Activated T-cell treated with anti-CD3 and anti-CD28 coated beads, Interleukin-2, amount 50 U/mL, for 72 hours (primary cell): ENCODE measurements around the gene ACVR1. TPM values are rescaled to one million over a fixed set of nuclear protein-coding genes. Genes with fewer than 3 reads are reported as not detected.

ENCODE experiments used
- ATAC-seq, 2 donors: fragments of 150-1000 bp; cut with Tn5 transposase; replicated peaks in 1 of 2; 2 replicates each; pipeline ENCODE4 v1.10.0; 2021; ENCODE audit warnings: moderate library complexity in 2 of 2, mild to moderate bottlenecking in 1 of 2
- DNase-seq, 2 donors: peaks; one replicate each; pipeline ENCODE4 v3.0.0; 2021 to 2022; ENCODE audit warnings: mixed read lengths in 1 of 2
- H3K27ac Mint-ChIP-seq: one replicate; pipeline ENCODE4 v1.8.0; 2022; ENCODE audit warnings: mild to moderate bottlenecking, moderate library complexity, mixed read lengths
- H3K27me3 Mint-ChIP-seq: one replicate; pipeline ENCODE4 v1.8.0; 2022; ENCODE audit warnings: low read depth, mixed read lengths
- H3K36me3 Mint-ChIP-seq, 2 donors: one replicate each; pipeline ENCODE4 v1.8.0; 2022; ENCODE audit warnings: mixed read lengths in 2 of 2, mild to moderate bottlenecking in 1 of 2; ENCODE audit not compliant: insufficient read depth in 2 of 2
- H3K4me1 Mint-ChIP-seq: one replicate; pipeline ENCODE4 v1.8.0; 2022; ENCODE audit warnings: low read depth, mixed read lengths
- H3K4me3 Mint-ChIP-seq, 2 donors: one replicate each; pipeline ENCODE4 v1.8.0; 2022; ENCODE audit warnings: mild to moderate bottlenecking in 2 of 2, mixed read lengths in 2 of 2, moderate library complexity in 2 of 2
- H3K9me3 Mint-ChIP-seq, 2 donors: one replicate each; pipeline ENCODE4 v1.8.0; 2022; ENCODE audit warnings: mixed read lengths in 2 of 2
- total RNA-seq, 2 donors: library from RNA; stranded (reverse); gene quantifications; one replicate each; pipeline ENCODE4 v1.2.3, GENCODE V29; 2022

The ACVR1 gene
- total RNA-seq, 2 donors from 2014 or later: 28.3 to 29.7 TPM

GRCh38 chr2:157808421-157808820 is 67.7 kb downstream of the ACVR1 start:
- peaks cover 32% of the 10 kb centered on the region for H3K4me1 Mint-ChIP-seq
- ATAC-seq: no peak
- H3K27ac Mint-ChIP-seq: no peak overlapping the region
- no peaks in the 10 kb centered on the region for H3K9me3 Mint-ChIP-seq
- DNase-seq: no peak
- peaks cover 11 to 15% of the 10 kb centered on the region in 2 donors for H3K36me3 Mint-ChIP-seq
- H3K4me3 Mint-ChIP-seq: no peak overlapping the region
- H3K27me3 Mint-ChIP-seq: no peaks in the 10 kb centered on the region

DNA sequence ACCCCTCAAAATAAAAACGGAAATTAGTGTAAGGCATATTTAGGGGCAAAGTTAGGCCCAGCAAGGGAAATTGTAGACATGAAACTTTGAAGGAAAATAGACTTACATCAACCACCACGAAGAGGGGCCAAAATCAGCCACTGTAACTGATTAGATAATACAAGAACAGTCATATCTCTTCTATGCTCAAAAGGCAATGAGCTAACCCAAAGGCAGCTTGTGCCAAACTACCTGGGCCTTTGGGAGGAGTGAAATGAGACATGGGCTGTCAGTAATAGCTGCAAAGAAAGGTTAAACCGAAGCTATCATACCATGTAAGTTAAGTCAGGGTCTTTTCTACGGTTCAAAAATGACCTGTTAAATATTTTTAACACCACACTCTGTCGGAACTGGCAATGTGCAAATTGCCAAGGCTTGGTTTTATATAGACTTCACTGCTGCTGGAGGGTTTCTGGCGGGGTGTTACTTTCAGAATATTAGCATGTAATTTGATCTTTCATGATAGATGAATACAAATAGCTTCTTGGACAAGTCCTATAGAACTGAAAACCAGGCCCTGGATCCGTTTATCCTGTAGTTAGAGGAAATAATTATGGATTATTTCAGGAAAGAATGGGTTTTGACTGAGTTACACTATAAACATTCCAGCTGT is 69.6 kb downstream of the ACVR1 start:
- H3K4me3 Mint-ChIP-seq: no peak overlapping the region
- H3K4me1 Mint-ChIP-seq: peaks cover 29% of the 10 kb centered on the region
- DNase-seq: no peak
- ATAC-seq: no peak
- peak overlapping the region; percentile 70 for H3K27ac Mint-ChIP-seq
- no peaks in the 10 kb centered on the region for H3K9me3 Mint-ChIP-seq
- no peaks in the 10 kb centered on the region for H3K27me3 Mint-ChIP-seq
- peaks cover 10 to 13% of the 10 kb centered on the region in 2 donors for H3K36me3 Mint-ChIP-seq

GRCh38 chr2:157805519-157805918 is 70.6 kb downstream of the ACVR1 start:
- no peak for DNase-seq
- Mint-ChIP-seq H3K4me1 (peaks cover 23% of the 10 kb centered on the region), H3K9me3 (no peaks in the 10 kb centered on the region), H3K27ac (no peak overlapping the region), H3K27me3 (no peaks in the 10 kb centered on the region), H3K4me3 (no peak overlapping the region), H3K36me3 (peaks cover 8 to 11% of the 10 kb centered on the region in 2 donors)
- no peak for ATAC-seq

- Mint-ChIP-seq H3K27ac (no peak overlapping the region), H3K4me3 (no peak overlapping the region), H3K4me1 (peaks cover 21% of the 10 kb centered on the region), H3K9me3 (no peaks in the 10 kb centered on the region), H3K36me3 (peaks cover 8% of the 10 kb centered on the region in 2 donors), H3K27me3 (no peaks in the 10 kb centered on the region)
- ATAC-seq (no peak), DNase-seq (no peak)
Observed at GRCh38 chr2:157804355-157804754, 71.8 kb downstream of the ACVR1 start.

DNA sequence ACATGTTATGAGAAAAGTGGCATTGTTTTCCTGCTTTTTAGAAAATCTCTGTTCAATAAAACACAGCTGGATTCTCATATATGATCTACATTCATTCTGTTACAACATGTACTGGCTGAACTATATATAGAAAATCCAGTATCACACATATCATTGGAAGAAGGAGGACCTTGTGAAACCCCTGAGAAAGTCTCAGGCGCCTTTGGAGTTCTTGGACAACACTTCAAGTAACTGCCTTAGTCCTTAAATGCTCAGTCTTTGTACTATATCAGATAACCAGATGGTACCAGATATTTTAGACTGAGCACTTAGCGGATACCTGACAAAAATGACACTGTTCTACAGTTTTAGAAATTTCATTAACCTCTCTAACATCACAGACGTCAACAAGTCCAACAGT is 72.2 kb downstream of the ACVR1 start:
- Mint-ChIP-seq H3K27me3 (no peaks in the 10 kb centered on the region), H3K4me3 (no peak overlapping the region), H3K9me3 (no peaks in the 10 kb centered on the region), H3K4me1 (peaks cover 18% of the 10 kb centered on the region), H3K36me3 (peaks cover 5 to 6% of the 10 kb centered on the region in 2 donors), H3K27ac (no peak overlapping the region)
- DNase-seq (no peak), ATAC-seq (no peak)

DNA sequence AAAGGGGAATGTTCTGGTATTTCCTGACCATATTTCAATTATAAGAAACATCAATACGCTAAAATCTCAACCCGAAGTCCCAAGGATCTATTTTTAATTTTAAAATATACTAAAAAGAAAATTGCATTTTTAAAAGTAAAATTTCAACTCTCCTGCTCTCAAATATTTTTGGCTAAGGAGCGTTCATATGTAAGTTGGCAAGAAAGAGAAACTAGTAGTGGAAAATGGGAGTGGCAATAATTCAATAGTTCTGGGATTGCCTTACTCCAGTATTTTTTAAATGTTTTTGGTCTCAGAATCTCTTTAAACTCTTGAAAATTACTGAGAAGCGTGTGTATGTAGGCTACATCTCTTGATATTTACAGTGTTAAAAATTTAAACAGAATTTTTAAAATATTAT is 72.7 kb downstream of the ACVR1 start:
- Mint-ChIP-seq H3K4me3 (no peak overlapping the region), H3K9me3 (no peaks in the 10 kb centered on the region), H3K27ac (no peak overlapping the region), H3K4me1 (peaks cover 18% of the 10 kb centered on the region), H3K36me3 (peaks cover 5 to 6% of the 10 kb centered on the region in 2 donors), H3K27me3 (no peaks in the 10 kb centered on the region)
- no peak for ATAC-seq
- no peak for DNase-seq

DNA sequence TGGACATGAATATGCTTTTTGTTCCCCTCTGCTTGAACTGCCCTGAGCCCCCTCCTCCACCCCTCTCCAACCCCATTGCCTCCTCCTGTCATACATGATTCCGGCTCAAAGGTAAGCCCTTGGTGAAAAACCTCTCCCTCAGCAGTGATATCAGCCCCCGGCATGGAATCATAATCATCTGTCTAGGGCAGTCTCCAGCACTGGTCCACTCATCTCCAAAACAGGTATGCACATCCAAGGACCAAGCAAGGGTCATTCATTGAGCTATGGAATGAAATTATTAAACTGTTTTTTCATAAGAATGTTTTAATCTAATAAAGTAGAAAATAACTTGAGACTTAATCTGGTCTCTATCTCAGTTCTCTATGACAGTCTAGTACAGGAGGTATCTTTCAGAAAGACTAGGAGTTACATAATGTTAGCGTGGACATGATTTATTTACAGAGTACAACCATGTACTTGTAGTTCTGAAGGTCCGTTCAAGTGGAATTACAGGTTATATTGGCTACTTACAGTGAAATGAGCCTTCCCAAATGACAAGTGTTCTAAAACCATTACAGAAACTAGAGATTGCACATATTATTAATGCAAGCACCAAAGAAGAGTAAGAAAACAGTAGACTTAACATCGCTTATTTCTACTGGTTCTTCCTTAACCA is 75.2 kb downstream of the ACVR1 start:
- peaks cover 0 to 4% of the 10 kb centered on the region in 2 donors for H3K36me3 Mint-ChIP-seq
- no peaks in the 10 kb centered on the region for H3K9me3 Mint-ChIP-seq
- DNase-seq (no peak), ATAC-seq (no peak)
- H3K4me1 Mint-ChIP-seq: peaks cover 5% of the 10 kb centered on the region
- H3K27ac Mint-ChIP-seq: no peak overlapping the region
- no peaks in the 10 kb centered on the region for H3K27me3 Mint-ChIP-seq
- H3K4me3 Mint-ChIP-seq: no peak overlapping the region

- ATAC-seq (no peak), DNase-seq (no peak)
- Mint-ChIP-seq H3K9me3 (no peaks in the 10 kb centered on the region), H3K4me1 (peaks cover 33% of the 10 kb centered on the region), H3K27ac (peak overlapping the region; percentile 64), H3K36me3 (peaks cover 0 to 9% of the 10 kb centered on the region in 2 donors), H3K27me3 (no peaks in the 10 kb centered on the region), H3K4me3 (no peak overlapping the region)
Observed at GRCh38 chr2:157793053-157793612, 83.0 kb downstream of the ACVR1 start.

DNA sequence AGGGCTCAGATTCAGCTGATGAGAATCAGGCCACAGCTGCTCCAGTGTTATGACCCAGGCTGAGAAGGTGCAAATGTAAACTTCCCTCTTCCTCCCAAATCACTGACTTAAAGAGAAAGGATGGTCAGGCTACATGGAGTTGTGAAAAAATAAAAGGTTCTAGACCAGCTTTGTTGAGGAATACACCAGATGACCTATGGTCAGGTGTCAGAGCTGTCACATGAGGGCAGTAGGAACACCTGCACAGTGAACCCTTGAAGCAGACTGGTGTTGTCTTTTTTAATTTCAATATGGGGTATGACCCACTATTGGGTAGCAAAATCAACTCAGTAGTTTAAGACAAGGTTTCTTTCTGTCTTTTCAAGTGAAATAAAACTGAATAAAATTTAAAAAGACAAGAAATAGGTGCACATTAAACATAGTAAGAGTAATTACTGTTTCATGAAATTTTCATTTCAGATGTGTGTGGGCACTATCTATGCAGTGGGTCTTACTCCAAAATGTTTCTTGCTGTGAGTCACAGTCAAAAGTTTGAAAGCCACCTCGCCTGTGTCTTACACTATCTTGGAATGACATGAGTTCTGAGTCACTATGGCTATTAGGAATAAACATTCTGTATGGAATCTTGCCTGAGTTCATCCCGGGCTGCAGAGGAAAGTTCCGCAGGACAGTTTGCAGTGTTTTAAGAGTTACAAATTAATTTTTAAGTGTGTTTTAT is 83.6 kb downstream of the ACVR1 start:
- no peaks in the 10 kb centered on the region for H3K27me3 Mint-ChIP-seq
- no peaks in the 10 kb centered on the region for H3K9me3 Mint-ChIP-seq
- ATAC-seq (peak in 1 of 2 donors; percentile 26), DNase-seq (no peak)
- peaks cover 0 to 7% of the 10 kb centered on the region in 2 donors for H3K36me3 Mint-ChIP-seq
- no peak overlapping the region for H3K27ac Mint-ChIP-seq
- no peak overlapping the region for H3K4me3 Mint-ChIP-seq
- peaks cover 39% of the 10 kb centered on the region for H3K4me1 Mint-ChIP-seq

DNA sequence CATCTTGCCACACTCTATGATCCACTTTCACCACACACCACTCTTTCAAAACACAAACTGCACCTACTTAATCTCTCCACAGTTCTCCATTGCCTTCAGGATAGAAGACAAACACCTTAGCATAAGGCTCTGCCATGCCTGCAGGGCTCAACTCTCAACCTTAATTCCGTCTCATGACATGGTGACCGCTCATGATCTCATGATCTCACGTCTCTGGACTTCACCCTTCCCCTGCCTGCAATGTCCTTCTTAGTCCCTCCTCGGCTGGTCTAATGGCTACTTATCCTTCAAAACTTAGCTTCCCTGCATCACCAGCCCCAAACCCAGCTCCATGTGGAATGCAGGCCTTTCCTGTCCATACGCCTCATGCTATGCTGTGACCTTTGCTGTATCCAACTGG is 85.3 kb downstream of the ACVR1 start:
- no peaks in the 10 kb centered on the region for H3K27me3 Mint-ChIP-seq
- no peaks in the 10 kb centered on the region for H3K9me3 Mint-ChIP-seq
- peaks cover 44% of the 10 kb centered on the region for H3K4me1 Mint-ChIP-seq
- ATAC-seq: no peak
- H3K27ac Mint-ChIP-seq: no peak overlapping the region
- no peak overlapping the region for H3K4me3 Mint-ChIP-seq
- peaks cover 0 to 11% of the 10 kb centered on the region in 2 donors for H3K36me3 Mint-ChIP-seq
- no peak for DNase-seq

GRCh38 chr2:157789933-157790511 is 86.1 kb downstream of the ACVR1 start:
- Mint-ChIP-seq H3K36me3 (peaks cover 0 to 11% of the 10 kb centered on the region in 2 donors), H3K27ac (no peak overlapping the region), H3K27me3 (no peaks in the 10 kb centered on the region), H3K4me3 (no peak overlapping the region), H3K9me3 (no peaks in the 10 kb centered on the region), H3K4me1 (peaks cover 50% of the 10 kb centered on the region)
- ATAC-seq (peak; percentile 44 to 53), DNase-seq (no peak)

DNA sequence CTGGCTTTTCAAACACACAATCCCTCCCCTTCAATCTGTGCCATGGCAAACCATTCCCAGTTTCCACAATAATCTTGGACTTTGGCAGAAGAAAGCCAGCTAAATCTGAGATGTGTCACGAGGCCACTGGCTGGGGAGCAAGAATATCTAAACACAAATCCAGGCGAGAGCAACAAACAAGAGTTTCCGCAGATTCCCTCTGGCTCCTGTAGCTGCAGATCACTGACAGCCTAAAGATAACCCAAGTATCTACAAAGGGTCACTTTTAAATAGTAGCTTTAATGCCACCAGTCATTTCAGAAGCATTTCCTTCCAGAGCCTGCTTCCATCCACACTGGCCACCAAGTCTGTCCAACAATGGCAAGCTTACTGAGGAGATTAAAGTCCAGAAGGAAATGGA is 86.9 kb downstream of the ACVR1 start:
- Mint-ChIP-seq H3K36me3 (peaks cover 0 to 11% of the 10 kb centered on the region in 2 donors), H3K4me1 (peaks cover 57% of the 10 kb centered on the region), H3K27me3 (no peaks in the 10 kb centered on the region), H3K27ac (no peak overlapping the region), H3K4me3 (no peak overlapping the region), H3K9me3 (no peaks in the 10 kb centered on the region)
- ATAC-seq (no peak), DNase-seq (no peak)

GRCh38 chr2:157788201-157788600 is 87.9 kb downstream of the ACVR1 start:
- DNase-seq: no peak
- H3K36me3 Mint-ChIP-seq: peaks cover 0 to 8% of the 10 kb centered on the region in 2 donors
- no peaks in the 10 kb centered on the region for H3K9me3 Mint-ChIP-seq
- no peaks in the 10 kb centered on the region for H3K27me3 Mint-ChIP-seq
- ATAC-seq: no peak
- no peak overlapping the region for H3K4me3 Mint-ChIP-seq
- H3K4me1 Mint-ChIP-seq: peaks cover 57% of the 10 kb centered on the region
- no peak overlapping the region for H3K27ac Mint-ChIP-seq
